ENCODE data around the gene FBRS.

DNA sequence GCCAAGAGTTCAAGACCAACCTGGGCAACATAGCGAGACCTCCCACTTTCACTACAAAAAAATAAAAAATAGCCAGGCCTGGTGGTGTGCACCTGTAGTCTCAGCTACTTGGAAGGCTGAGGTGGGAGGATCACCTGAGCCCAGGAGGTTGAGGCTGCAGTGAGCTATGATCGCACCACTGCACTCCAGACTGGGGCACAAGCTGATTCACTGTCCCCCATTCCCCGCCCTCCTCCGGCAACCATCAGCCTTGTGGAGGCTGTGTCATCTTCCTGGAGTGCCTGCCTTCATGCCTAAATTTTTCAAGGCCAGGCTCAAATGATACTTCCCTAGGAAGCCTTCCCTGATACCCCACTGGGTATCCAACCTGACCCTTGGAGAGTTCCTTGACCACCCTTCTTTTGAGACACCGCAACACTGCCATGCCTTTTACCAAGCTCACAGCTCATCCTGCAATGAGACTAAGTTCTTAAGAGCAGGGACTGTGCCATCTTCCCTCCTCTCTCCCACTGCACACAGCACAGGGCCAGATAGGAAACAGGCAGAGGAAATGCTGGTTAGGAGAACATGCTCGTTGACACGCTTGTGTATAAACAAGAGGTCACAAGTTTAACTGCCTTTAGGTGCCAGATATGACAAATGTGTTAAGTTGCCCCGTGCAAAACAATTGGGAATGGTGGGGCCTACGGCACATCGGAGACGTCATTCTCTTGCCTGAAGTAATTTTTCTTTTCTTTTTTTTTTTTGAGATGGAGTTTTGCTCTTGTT is 36.9 kb downstream of the FBRS start:
- TF ChIP-seq POLR2A (IDR thresholded peaks at IDR 0.05), result no peak
- TF ChIP-seq, protein P1, sequence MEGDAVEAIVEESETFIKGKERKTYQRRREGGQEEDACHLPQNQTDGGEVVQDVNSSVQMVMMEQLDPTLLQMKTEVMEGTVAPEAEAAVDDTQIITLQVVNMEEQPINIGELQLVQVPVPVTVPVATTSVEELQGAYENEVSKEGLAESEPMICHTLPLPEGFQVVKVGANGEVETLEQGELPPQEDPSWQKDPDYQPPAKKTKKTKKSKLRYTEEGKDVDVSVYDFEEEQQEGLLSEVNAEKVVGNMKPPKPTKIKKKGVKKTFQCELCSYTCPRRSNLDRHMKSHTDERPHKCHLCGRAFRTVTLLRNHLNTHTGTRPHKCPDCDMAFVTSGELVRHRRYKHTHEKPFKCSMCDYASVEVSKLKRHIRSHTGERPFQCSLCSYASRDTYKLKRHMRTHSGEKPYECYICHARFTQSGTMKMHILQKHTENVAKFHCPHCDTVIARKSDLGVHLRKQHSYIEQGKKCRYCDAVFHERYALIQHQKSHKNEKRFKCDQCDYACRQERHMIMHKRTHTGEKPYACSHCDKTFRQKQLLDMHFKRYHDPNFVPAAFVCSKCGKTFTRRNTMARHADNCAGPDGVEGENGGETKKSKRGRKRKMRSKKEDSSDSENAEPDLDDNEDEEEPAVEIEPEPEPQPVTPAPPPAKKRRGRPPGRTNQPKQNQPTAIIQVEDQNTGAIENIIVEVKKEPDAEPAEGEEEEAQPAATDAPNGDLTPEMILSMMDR (IDR thresholded peaks at IDR 0.05), result no peak

Measured in testis (tissue), 2 donors.